LHCN-M2 (cell line): ENCODE measurements around the gene ABHD17A. TPM values are rescaled to one million over a fixed set of nuclear protein-coding genes. Genes with fewer than 3 reads are reported as not detected.
"Not testable (repeated sequence)": the region's sequence is repeated elsewhere in the genome, so short reads cannot be mapped to it uniquely, and the experiment has no call there.

Experiments
- DNase-seq: peaks from one replicate; pipeline ENCODE4 v3.0.0-alpha.2; 2012; ENCODE audit warnings: low read depth
- total RNA-seq: library from RNA; depleted of rRNA; stranded (reverse); fragments of >200 nt; gene quantifications from 2 replicates; pipeline ENCODE4 v1.2.3, GENCODE V29; 2014

Gene ABHD17A
- total RNA-seq, 1 experiment from 2014 or later: 118 TPM

- DNase-seq: peak; percentile 43
Observed at GRCh38 chr19:1910177-1910576, 24.9 kb upstream of the ABHD17A start.

- no peak for DNase-seq
Observed at GRCh38 chr19:1909761-1910080, 24.4 kb upstream of the ABHD17A start.

- no peak for DNase-seq
Observed at GRCh38 chr19:1908364-1908678, 23.0 kb upstream of the ABHD17A start.

- no peak for DNase-seq
Observed at GRCh38 chr19:1907563-1908363, 22.5 kb upstream of the ABHD17A start.

- DNase-seq: no peak
Observed at GRCh38 chr19:1906985-1907562, 21.8 kb upstream of the ABHD17A start.

GRCh38 chr19:1905863-1906375 is 20.6 kb upstream of the ABHD17A start:
- DNase-seq: no peak

GRCh38 chr19:1905110-1905862 is 20.0 kb upstream of the ABHD17A start, which contains the start of the genes ADAT3 and SCAMP4:
Gene ADAT3, plus strand, starts transcription at chr19:1905399. Its CDS starts 6,649 bp downstream, at chr19:1912048.
Gene SCAMP4, plus strand, starts transcription at chr19:1905399. Its CDS starts 9,621 bp downstream, at chr19:1915020.
- peak; percentile 97 for DNase-seq

GRCh38 chr19:1904860-1905109 is 19.5 kb upstream of the ABHD17A start:
- DNase-seq: no peak

GRCh38 chr19:1902923-1903322 is 17.6 kb upstream of the ABHD17A start:
- DNase-seq: no peak

GRCh38 chr19:1901940-1902404 is 16.7 kb upstream of the ABHD17A start:
- no peak for DNase-seq

- DNase-seq: no peak
Observed at GRCh38 chr19:1896508-1896907, 11.2 kb upstream of the ABHD17A start.

GRCh38 chr19:1893791-1894190 is 8.5 kb upstream of the ABHD17A start:
- DNase-seq: no peak

- DNase-seq: no peak
Observed at GRCh38 chr19:1889907-1890306, 4.6 kb upstream of the ABHD17A start.

- DNase-seq: no peak
Observed at GRCh38 chr19:1888385-1888784, 3.1 kb upstream of the ABHD17A start.

- not testable (repeated sequence) for DNase-seq
Observed at GRCh38 chr19:1886360-1886759, 1.1 kb upstream of the ABHD17A start.

- no peak for DNase-seq
Observed at GRCh38 chr19:1884719-1885334, 469 bp downstream of the ABHD17A start.

- DNase-seq: no peak
Observed at GRCh38 chr19:1884291-1884718, 991 bp downstream of the ABHD17A start.

- no peak for DNase-seq
Observed at GRCh38 chr19:1883784-1884183, 1.5 kb downstream of the ABHD17A start.

- no peak for DNase-seq
Observed at GRCh38 chr19:1882786-1883692, 2.3 kb downstream of the ABHD17A start.

- no peak for DNase-seq
Observed at GRCh38 chr19:1882089-1882785, 3.1 kb downstream of the ABHD17A start.
